Mucosa of gallbladder (tissue), 1 donor: ENCODE data around the gene DAB2IP. TPM values are rescaled to one million over a fixed set of nuclear protein-coding genes. Genes with fewer than 3 reads are reported as not detected.

Experiments used
- DNase-seq: peaks from one replicate; pipeline ENCODE4 v3.0.0-alpha.2; 2020; ENCODE audit warnings: low spot score
- total RNA-seq: library from RNA; stranded (reverse); gene quantifications from one replicate; pipeline ENCODE4 v1.2.1, GENCODE V29; 2021
- donor health status: DM: no; HTN: no; CAD: no.

Gene DAB2IP
- total RNA-seq, 1 donor from 2014 or later = 114 TPM

DNA sequence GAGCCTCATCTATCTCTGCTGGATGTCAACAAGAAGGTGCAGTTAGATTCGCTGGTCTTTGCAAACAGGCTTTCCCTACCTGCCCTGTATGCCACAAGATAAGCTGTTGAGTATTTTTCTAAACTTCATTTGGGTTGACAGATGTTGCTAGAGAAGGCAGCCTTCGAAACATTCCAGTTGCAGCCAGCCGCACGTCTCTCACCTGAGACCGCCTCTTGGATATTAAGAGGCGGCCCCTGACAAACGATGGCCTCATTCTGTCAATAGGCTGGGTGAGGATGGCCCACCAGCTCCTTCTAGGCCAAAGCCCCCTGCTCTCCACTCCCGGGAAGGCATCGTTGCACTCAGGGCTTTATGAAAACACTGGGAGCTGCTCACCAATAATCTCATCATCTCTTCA lies 181.6 kb downstream of the DAB2IP start:
- no peak for DNase-seq

Other genes with a start within 250 kb of the DAB2IP start
- 8.4 TPM for gene GGTA1, start 151.8 kb upstream of the DAB2IP start, total RNA-seq